Naive thymus-derived CD4-positive, alpha-beta T cell (primary cell): ENCODE measurements around the gene ARSG. TPM values are rescaled to one million over a fixed set of nuclear protein-coding genes. Genes with fewer than 3 reads are reported as not detected.
"Not testable (repeated sequence)": the region's sequence is repeated elsewhere in the genome, so short reads cannot be mapped to it uniquely, and the experiment has no call there.

ENCODE experiments used
- ATAC-seq: fragments of 150-1000 bp; cut with Tn5 transposase; 2 replicates; pipeline ENCODE4 v1.10.0; 2021; ENCODE audit warnings: mild to moderate bottlenecking, moderate library complexity
- CTCF ChIA-PET: fragments of 350-600 bp; sonication (Branson Sonifier 250); formaldehyde crosslinking; loops from one replicate; lab custom pipeline; 2021; ENCODE audit warnings: antibody characterized with exemption; lab: Charles Lee
- POLR2A ChIA-PET: fragments of 350-600 bp; sonication (Branson Sonifier 250); formaldehyde crosslinking; loops from one replicate; lab custom pipeline; 2021; ENCODE audit warnings: antibody characterized with exemption, inconsistent platforms; lab: Charles Lee
- DNase-seq, 9 donors: peaks; one replicate each; pipeline versions ENCODE4 v3.0.0 to v3.0.0-alpha.2; 2020 to 2022; ENCODE audit warnings: mixed read lengths in 1 of 9
- H3K27ac ChIP-seq: one replicate; pipeline ENCODE4 v1.7.0; 2013; ENCODE audit warnings: mild to moderate bottlenecking, low read depth, low read length, moderate library complexity
- H3K27me3 ChIP-seq, 2 donors: one replicate each; pipeline ENCODE4 v1.7.0; 2013; ENCODE audit warnings: low read length in 2 of 2, mild to moderate bottlenecking in 2 of 2, moderate library complexity in 2 of 2; ENCODE audit not compliant: control insufficient read depth in 2 of 2, insufficient read depth in 2 of 2
- H3K36me3 ChIP-seq, 3 experiments: 1 replicate in 2 of 3; 2 replicates in 1 of 3; pipeline ENCODE4 v1.7.0; 2013; ENCODE audit warnings: low read length in 3 of 3, mild to moderate bottlenecking in 3 of 3, moderate library complexity in 1 of 3; ENCODE audit not compliant: insufficient read depth in 3 of 3, control insufficient read depth in 2 of 3
- H3K4me1 ChIP-seq, 2 donors: one replicate each; pipeline ENCODE4 v1.7.0; 2013; ENCODE audit warnings: low read length in 2 of 2, mild to moderate bottlenecking in 2 of 2, moderate library complexity in 1 of 2; ENCODE audit not compliant: control insufficient read depth in 2 of 2, insufficient read depth in 2 of 2
- H3K4me3 ChIP-seq: 2 replicates; pipeline ENCODE4 v1.7.0; 2013; ENCODE audit warnings: mild to moderate bottlenecking, low read length
- H3K9me3 ChIP-seq, 3 experiments: 1 replicate in 2 of 3; 2 replicates in 1 of 3; pipeline ENCODE4 v1.7.0; 2013; ENCODE audit warnings: low read length in 3 of 3; ENCODE audit not compliant: control insufficient read depth in 2 of 3
- H3K27ac Mint-ChIP-seq, 9 donors: one replicate each; pipeline ENCODE4 v1.8.0; 2020 to 2022; ENCODE audit warnings: mixed read lengths in 9 of 9, mild to moderate bottlenecking in 8 of 9, moderate library complexity in 5 of 9, inconsistent platforms in 2 of 9
- H3K27me3 Mint-ChIP-seq, 5 donors: one replicate each; pipeline ENCODE4 v1.8.0; 2021 to 2022; ENCODE audit warnings: mixed read lengths in 5 of 5, mild to moderate bottlenecking in 1 of 5
- H3K36me3 Mint-ChIP-seq, 5 donors: one replicate each; pipeline ENCODE4 v1.8.0; 2020 to 2022; ENCODE audit warnings: mixed read lengths in 5 of 5, mild to moderate bottlenecking in 3 of 5, inconsistent platforms in 1 of 5
- H3K4me1 Mint-ChIP-seq, 7 donors: one replicate each; pipeline ENCODE4 v1.8.0; 2020 to 2022; ENCODE audit warnings: mixed read lengths in 7 of 7, mild to moderate bottlenecking in 3 of 7, inconsistent platforms in 1 of 7
- H3K4me3 Mint-ChIP-seq, 10 donors: one replicate each; pipeline ENCODE4 v1.8.0; 2020 to 2022; ENCODE audit warnings: mild to moderate bottlenecking in 10 of 10, mixed read lengths in 10 of 10, moderate library complexity in 6 of 10, inconsistent platforms in 2 of 10
- H3K9me3 Mint-ChIP-seq, 11 donors: one replicate each; pipeline ENCODE4 v1.8.0; 2020 to 2022; ENCODE audit warnings: mixed read lengths in 11 of 11, mild to moderate bottlenecking in 4 of 11, inconsistent platforms in 1 of 11, moderate library complexity in 1 of 11
- intact Hi-C, 2 donors: fragments of 100-400 bp; cut with micrococcal nuclease; formaldehyde crosslinking; loops; one replicate each; pipeline ENCODE4 v1.15.1; 2023
- polyA plus RNA-seq, 2 donors: library from polyadenylated mRNA; unstranded; fragments of 300-500 nt; fragmentation: Illumina TruSeq; gene quantifications; one replicate each; pipeline ENCODE4 v1.2.3, GENCODE V29; 2021
- total RNA-seq, 6 experiments: library from RNA in 5 of 6; stranded (reverse) in 5 of 6; gene quantifications; 1 replicate in 5 of 6; 2 replicates in 1 of 6; pipeline ENCODE4 v1.2.3 and lab custom pipeline; 2021 to 2026

ARSG gene
- total and polyA plus RNA-seq, 7 experiments from 2014 or later: 7.3 to 20.0 (median 12.6) TPM

DNA sequence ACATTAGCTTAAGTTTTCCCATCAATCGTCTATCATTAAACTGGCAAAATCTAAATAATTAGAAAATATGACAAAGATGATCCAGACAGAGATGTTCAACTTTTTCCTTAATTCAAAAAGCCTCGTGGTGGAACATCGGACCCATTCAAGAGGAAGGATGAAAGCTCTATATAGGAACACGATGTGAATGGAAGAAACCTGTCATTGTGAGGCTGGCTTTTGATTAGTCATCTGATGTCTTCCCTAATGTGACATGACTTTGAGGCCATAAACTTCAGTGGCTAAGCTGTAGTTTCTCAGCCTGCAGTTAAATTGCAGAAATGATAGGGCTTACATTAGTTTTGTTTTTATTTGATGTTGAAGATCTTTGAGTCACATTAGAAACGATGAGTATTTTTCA lies 42.4 kb upstream of the ARSG start:
- ChIA-PET CTCF (interaction anchor here (0.6 to 1.9 kb wide), 5 partner anchors 12 to 187 kb away, joined by 3 to 5 read pairs (median 4); no protein-coding TSS in a partner anchor), POLR2A (interaction anchor here (0.7 to 4.9 kb wide), 17 partner anchors 10 to 209 kb away, joined by 3 to 61 read pairs (median 11); partner anchors contain the start of genes ARSG, SLC16A6 and WIPI1)
- no peaks in the 10 kb centered on the region for H3K27me3 Mint-ChIP-seq
- peaks cover 0 to 6% (median 0%) of the 10 kb centered on the region in 11 donors for H3K9me3 Mint-ChIP-seq
- ATAC-seq (no peak), DNase-seq (peak in 1 of 9 donors; percentile 55)
- intact Hi-C loops: loop anchor here (1.0 to 5.0 kb wide), 9 partner anchors 9 to 532 kb away; partner anchors contain the start of genes ARSG (in 1 of the 2), KPNA2 (in 1 of the 2), NOL11 (in 1 of the 2) and PRKAR1A (in 1 of the 2)
- H3K27ac Mint-ChIP-seq: peak overlapping the region; percentile 78 to 99 (median 97)
- Histone ChIP-seq H3K9me3 (no peaks in the 10 kb centered on the region), H3K36me3 (peaks cover 3 to 14% (median 11%) of the 10 kb centered on the region in 3 experiments), H3K4me1 (peaks cover 29 to 48% of the 10 kb centered on the region in 2 donors), H3K27ac (peak overlapping the region; percentile 99), H3K27me3 (no peaks in the 10 kb centered on the region), H3K4me3 (peak overlapping the region; percentile 89)
- H3K4me3 Mint-ChIP-seq: peak overlapping the region; percentile 80 to 96 (median 92)
- H3K36me3 Mint-ChIP-seq: peaks cover 0 to 25% (median 0%) of the 10 kb centered on the region in 5 donors
- H3K4me1 Mint-ChIP-seq: peaks cover 22 to 59% (median 43%) of the 10 kb centered on the region in 7 donors

DNA sequence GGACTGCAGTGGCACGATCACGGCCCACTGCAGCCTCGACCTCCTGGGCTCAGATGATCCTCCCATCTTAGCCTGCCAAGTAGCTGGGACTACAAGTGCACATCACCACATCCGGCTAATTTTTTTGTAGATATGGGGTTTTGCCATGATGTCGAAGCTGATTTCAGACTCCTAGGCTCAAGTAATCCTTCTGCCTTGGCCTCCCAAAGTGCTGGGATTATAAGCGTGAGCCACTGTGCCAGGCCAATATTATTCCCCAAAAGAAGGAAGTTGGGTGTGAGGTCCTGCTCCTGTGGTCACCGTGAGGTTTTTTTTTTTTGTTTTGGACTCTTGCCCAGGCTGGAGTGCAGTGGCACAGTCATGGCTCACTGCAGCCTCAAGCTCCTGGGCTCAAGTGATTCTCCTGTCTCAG lies 41.9 kb upstream of the ARSG start:
- Histone ChIP-seq H3K36me3 (peaks cover 3 to 14% (median 11%) of the 10 kb centered on the region in 3 experiments), H3K27ac (peak overlapping the region; percentile 99), H3K4me3 (no peak overlapping the region), H3K4me1 (peaks cover 34 to 52% of the 10 kb centered on the region in 2 donors), H3K27me3 (no peaks in the 10 kb centered on the region), H3K9me3 (no peaks in the 10 kb centered on the region)
- ChIA-PET POLR2A (interaction anchor here (0.7 to 4.9 kb wide), 15 partner anchors 9 to 870 kb away, joined by 3 to 61 read pairs (median 23); partner anchors contain the start of genes ARSG, SLC16A6 and WIPI1), CTCF (interaction anchor here (0.6 to 1.9 kb wide), 5 partner anchors 12 to 187 kb away, joined by 3 to 5 read pairs (median 3); no protein-coding TSS in a partner anchor)
- Mint-ChIP-seq H3K9me3 (peaks cover 0 to 7% (median 0%) of the 10 kb centered on the region in 11 donors), H3K27me3 (no peaks in the 10 kb centered on the region), H3K27ac (peak overlapping the region; percentile 78 to 99 (median 97)), H3K36me3 (peaks cover 0 to 30% (median 0%) of the 10 kb centered on the region in 5 donors), H3K4me3 (peak overlapping the region; percentile 80 to 96 (median 92)), H3K4me1 (peaks cover 26 to 63% (median 47%) of the 10 kb centered on the region in 7 donors)
- ATAC-seq (no peak), DNase-seq (peak in 2 of 9 donors; percentile 12 to 19)
- intact Hi-C loops: loop anchor here (2.0 to 5.0 kb wide), 5 partner anchors 67 to 532 kb away; partner anchors contain the start of genes KPNA2 (in 1 of the 2), NOL11 (in 1 of the 2) and PRKAR1A (in 1 of the 2)

DNA sequence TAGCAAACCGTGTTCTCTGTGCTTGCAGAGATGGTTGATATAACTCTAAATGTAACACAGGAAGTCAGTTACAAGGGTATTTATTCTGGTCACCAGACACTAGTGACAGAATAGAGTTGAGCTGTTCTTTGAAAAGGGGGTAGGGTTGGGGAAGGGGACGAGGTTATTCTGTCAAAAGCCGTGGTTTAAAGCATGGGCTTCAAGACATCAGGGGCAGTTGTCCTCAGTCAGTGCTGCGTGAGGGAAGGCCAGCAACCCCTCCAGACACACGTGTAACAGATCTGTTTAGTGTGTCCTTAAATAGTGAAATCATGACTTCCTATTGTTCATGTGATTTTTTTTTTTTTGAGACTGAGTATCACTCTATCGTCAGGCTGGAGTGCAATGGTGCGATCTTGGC lies 37.9 kb upstream of the ARSG start:
- H3K36me3 Mint-ChIP-seq: peaks cover 0 to 45% (median 5%) of the 10 kb centered on the region in 5 donors
- H3K27me3 Mint-ChIP-seq, intact Hi-C loops, H3K9me3 ChIP-seq, H3K9me3 Mint-ChIP-seq, H3K27me3 ChIP-seq: not testable (repeated sequence)
- Histone ChIP-seq H3K36me3 (peaks cover 3 to 14% (median 6%) of the 10 kb centered on the region in 3 experiments), H3K27ac (peak overlapping the region; percentile 36), H3K4me3 (peak overlapping the region; percentile 23), H3K4me1 (peaks cover 71 to 91% of the 10 kb centered on the region in 2 donors)
- peak overlapping the region; percentile 72 to 93 (median 91) for H3K27ac Mint-ChIP-seq
- peak; percentile 68 for ATAC-seq
- ChIA-PET POLR2A (interaction anchor here (1.3 to 3.2 kb wide), 2 partner anchors 38 to 48 kb away, joined by 5 to 13 read pairs; partner anchors contain the start of genes ARSG and SLC16A6), CTCF (interaction anchor here (0.6 to 1.8 kb wide), 2 partner anchors 10 to 179 kb away, joined by 3 to 5 read pairs; no protein-coding TSS in a partner anchor)
- peaks cover 40 to 87% (median 73%) of the 10 kb centered on the region in 7 donors for H3K4me1 Mint-ChIP-seq
- peak overlapping the region in 9 of 10 donors; percentile 14 to 57 (median 45) for H3K4me3 Mint-ChIP-seq
- DNase-seq: peak in 1 of 9 donors; percentile 18

DNA sequence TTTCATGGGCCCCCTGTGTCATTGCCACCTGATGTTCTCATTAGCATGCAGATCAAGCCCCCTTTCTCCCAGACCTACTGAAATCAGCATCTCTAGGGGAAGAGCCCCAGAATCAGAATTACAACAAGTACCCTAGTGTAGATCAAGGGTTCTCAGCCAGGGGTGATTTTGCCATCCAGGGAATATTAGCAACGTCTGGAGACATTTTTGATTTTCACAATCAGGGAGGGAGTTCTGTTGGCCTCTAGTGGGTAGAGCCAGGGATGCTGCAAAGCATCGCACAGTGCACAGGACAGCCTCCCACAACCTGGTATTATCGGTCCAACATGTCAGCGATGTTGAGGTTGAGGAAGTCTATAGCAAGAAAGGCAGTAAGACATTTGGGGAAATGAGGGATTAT lies 36.1 kb upstream of the ARSG start:
- peak overlapping the region; percentile 7 for H3K4me3 ChIP-seq

DNA sequence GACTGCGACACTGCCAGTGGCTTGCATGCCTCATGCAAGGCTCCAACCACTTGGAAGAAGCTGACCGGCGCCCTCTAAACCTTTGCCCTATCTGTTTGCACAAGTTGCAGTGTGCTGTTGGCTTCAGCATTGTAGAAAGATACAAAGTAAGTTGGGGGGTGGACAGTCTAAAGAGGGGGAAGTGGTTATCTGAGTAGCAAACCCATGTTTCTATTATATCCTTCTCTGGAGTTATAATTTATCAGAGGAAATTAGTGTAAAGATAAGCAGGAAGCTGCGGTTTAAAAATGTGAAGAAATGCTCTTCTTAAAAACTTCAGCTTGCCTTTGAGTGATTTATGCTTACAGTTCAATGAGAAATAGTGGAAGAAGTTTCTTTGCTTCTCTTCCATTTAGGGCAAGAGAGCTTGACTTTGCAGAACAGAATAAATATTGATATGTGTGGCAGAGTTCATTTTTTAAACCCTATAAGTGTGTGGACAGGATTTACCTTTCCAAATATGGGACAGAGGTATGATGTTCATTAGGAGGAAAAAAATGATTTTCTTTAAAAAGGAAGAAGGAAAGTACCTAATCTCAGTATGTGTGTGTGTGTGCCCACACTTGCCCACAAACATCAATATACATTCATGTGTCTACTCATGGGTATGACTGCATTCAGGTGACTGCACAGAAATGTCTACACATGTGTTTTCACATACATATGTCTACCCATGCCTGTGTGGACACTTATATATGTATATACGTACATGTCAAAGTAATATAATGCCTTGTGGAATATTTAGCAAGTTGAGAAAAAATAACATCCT lies 35.4 kb upstream of the ARSG start:
- DNase-seq: peak in 4 of 9 donors; percentile 27 to 44 (median 36)
- peak; percentile 32 for ATAC-seq
- peak overlapping the region; percentile 7 for H3K4me3 ChIP-seq
- intact Hi-C loops: no loop called here
- peaks cover 0 to 1% (median 0%) of the 10 kb centered on the region in 11 donors for H3K9me3 Mint-ChIP-seq
- peaks cover 74 to 91% of the 10 kb centered on the region in 2 donors for H3K4me1 ChIP-seq
- no peaks in the 10 kb centered on the region for H3K9me3 ChIP-seq
- no peaks in the 10 kb centered on the region for H3K27me3 Mint-ChIP-seq
- H3K36me3 ChIP-seq: peaks cover 0 to 7% (median 3%) of the 10 kb centered on the region in 3 experiments
- peaks cover 0 to 45% (median 5%) of the 10 kb centered on the region in 5 donors for H3K36me3 Mint-ChIP-seq
- H3K4me1 Mint-ChIP-seq: peaks cover 42 to 84% (median 75%) of the 10 kb centered on the region in 7 donors
- peak overlapping the region; percentile 92 for H3K27ac ChIP-seq
- H3K27me3 ChIP-seq: no peaks in the 10 kb centered on the region
- peak overlapping the region in 9 of 10 donors; percentile 18 to 70 (median 62) for H3K4me3 Mint-ChIP-seq
- ChIA-PET CTCF (interaction anchor here (0.6 to 2.0 kb wide), 4 partner anchors 36 to 184 kb away, joined by 3 to 6 read pairs (median 3); no protein-coding TSS in a partner anchor), POLR2A (interaction anchor here (0.6 to 3.2 kb wide), 5 partner anchors 8 to 91 kb away, joined by 3 to 13 read pairs (median 3); partner anchors contain the start of genes AMZ2, ARSG and SLC16A6)
- peak overlapping the region; percentile 77 to 97 (median 93) for H3K27ac Mint-ChIP-seq

More for the DNA sequence above, 36.1 kb upstream of the ARSG start:
- H3K4me1 Mint-ChIP-seq: peaks cover 38 to 84% (median 70%) of the 10 kb centered on the region in 7 donors
- H3K36me3 Mint-ChIP-seq: peaks cover 0 to 43% (median 5%) of the 10 kb centered on the region in 5 donors
- POLR2A ChIA-PET: interaction anchor here (0.6 to 3.2 kb wide), 6 partner anchors 8 to 92 kb away, joined by 3 to 13 read pairs (median 3); partner anchors contain the start of genes AMZ2, ARSG and SLC16A6
- peaks cover 3 to 13% (median 6%) of the 10 kb centered on the region in 3 experiments for H3K36me3 ChIP-seq
- peak overlapping the region; percentile 92 for H3K27ac ChIP-seq
- no peaks in the 10 kb centered on the region for H3K27me3 Mint-ChIP-seq
- peak overlapping the region in 8 of 10 donors; percentile 11 to 70 (median 61) for H3K4me3 Mint-ChIP-seq
- peaks cover 0 to 1% (median 0%) of the 10 kb centered on the region in 11 donors for H3K9me3 Mint-ChIP-seq
- intact Hi-C loops: no loop called here
- peak overlapping the region; percentile 77 to 97 (median 93) for H3K27ac Mint-ChIP-seq
- DNase-seq (no peak), ATAC-seq (no peak)
- H3K9me3 ChIP-seq: no peaks in the 10 kb centered on the region
- no peaks in the 10 kb centered on the region for H3K27me3 ChIP-seq
- H3K4me1 ChIP-seq: peaks cover 71 to 88% of the 10 kb centered on the region in 2 donors
- CTCF ChIA-PET: interaction anchor here (0.6 to 2.0 kb wide), 4 partner anchors 32 to 82 kb away, joined by 3 to 6 read pairs (median 4); no protein-coding TSS in a partner anchor
